ENCODE measurements around the gene STARD4.

DNA sequence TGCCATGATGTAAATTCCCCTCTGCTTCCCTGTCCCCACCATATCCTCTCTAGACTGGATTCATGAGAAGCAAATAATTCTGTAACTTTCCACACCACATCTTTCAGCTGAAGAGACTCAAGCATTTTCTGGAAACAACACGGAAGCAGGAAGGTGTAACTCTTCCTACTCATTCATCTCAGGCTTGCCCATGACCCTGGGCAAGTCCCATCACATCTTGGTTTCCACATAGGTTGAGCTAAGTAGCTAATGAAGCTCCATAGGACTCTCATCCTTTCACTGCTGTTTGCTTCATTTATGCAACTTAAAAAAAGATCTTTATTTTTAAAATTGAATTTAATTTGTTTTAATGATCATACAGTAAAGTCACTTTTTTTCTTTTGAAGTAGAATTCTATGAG, 32.7 kb upstream of the STARD4 start:
- no peak for TF ChIP-seq POLR2AphosphoS5 (IDR thresholded peaks at IDR 0.05)
- TF ChIP-seq POLR2A (IDR thresholded peaks at IDR 0.05) = no peak
- TF ChIP-seq, protein P1, sequence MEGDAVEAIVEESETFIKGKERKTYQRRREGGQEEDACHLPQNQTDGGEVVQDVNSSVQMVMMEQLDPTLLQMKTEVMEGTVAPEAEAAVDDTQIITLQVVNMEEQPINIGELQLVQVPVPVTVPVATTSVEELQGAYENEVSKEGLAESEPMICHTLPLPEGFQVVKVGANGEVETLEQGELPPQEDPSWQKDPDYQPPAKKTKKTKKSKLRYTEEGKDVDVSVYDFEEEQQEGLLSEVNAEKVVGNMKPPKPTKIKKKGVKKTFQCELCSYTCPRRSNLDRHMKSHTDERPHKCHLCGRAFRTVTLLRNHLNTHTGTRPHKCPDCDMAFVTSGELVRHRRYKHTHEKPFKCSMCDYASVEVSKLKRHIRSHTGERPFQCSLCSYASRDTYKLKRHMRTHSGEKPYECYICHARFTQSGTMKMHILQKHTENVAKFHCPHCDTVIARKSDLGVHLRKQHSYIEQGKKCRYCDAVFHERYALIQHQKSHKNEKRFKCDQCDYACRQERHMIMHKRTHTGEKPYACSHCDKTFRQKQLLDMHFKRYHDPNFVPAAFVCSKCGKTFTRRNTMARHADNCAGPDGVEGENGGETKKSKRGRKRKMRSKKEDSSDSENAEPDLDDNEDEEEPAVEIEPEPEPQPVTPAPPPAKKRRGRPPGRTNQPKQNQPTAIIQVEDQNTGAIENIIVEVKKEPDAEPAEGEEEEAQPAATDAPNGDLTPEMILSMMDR (IDR thresholded peaks at IDR 0.05) = no peak
- no peak for TF ChIP-seq EP300 (IDR thresholded peaks at IDR 0.05)
